ENCODE results near the gene IL4. TPM values are rescaled to one million over a fixed set of nuclear protein-coding genes. Genes with fewer than 3 reads are reported as not detected.

IL4 gene
- total RNA-seq, 2 donors from 2014 or later = not detected

- no peaks in the 10 kb centered on the region for H3K36me3 Mint-ChIP-seq (ENCODE audit: low read depth)
These were observed 1.1 kb downstream of the IL4 start for GRCh38 chr5:132674671-132675506.

GRCh38 chr5:132675936-132676689 lies 2.3 kb downstream of the IL4 start:
- no peak overlapping the region for H3K27ac ChIP-seq (ENCODE audit: low read depth, low read length)
- no peaks in the 10 kb centered on the region for H3K9me3 ChIP-seq (ENCODE audit: control insufficient read depth, low read length)
- no peak overlapping the region for H3K9ac ChIP-seq (ENCODE audit: extremely low read depth, low read length, poor library complexity, severe bottlenecking)
- no peak overlapping the region for H3K4me3 Mint-ChIP-seq
- no peak for TF ChIP-seq CTCF (conservative IDR thresholded peaks at IDR 0.05)
- 93% methylated on average over 8 to 11 of the region's 11 CpGs for WGBS, 2 experiments (ENCODE audit: insufficient coverage in 1 of 2, insufficient read length in 1 of 2)
- H3K4me1 Mint-ChIP-seq = peaks cover 20% of the 10 kb centered on the region
- H3K4me1 ChIP-seq (ENCODE audit: control insufficient read depth, insufficient read depth, low read length) = peaks cover 6% of the 10 kb centered on the region
- DNase-seq = no peak
- H3K36me3 ChIP-seq (ENCODE audit: control insufficient read depth, insufficient read depth, low read length) = no peaks in the 10 kb centered on the region
- no peak overlapping the region for H3K4me3 ChIP-seq (ENCODE audit: low read length)
- no peaks in the 10 kb centered on the region for H3K27me3 Mint-ChIP-seq (ENCODE audit: insufficient read depth)
- no peaks in the 10 kb centered on the region for H3K27me3 ChIP-seq (ENCODE audit: control insufficient read depth, insufficient read depth, low read length, poor library complexity, severe bottlenecking)
- H3K9me3 Mint-ChIP-seq = no peaks in the 10 kb centered on the region
- no peaks in the 10 kb centered on the region for H3K36me3 Mint-ChIP-seq (ENCODE audit: low read depth)
- H3K27ac Mint-ChIP-seq = no peak overlapping the region

More at GRCh38 chr5:132674671-132675506, 1.1 kb downstream of the IL4 start:
- Mint-ChIP-seq H3K27ac (no peak overlapping the region), H3K4me1 (peaks cover 21% of the 10 kb centered on the region), H3K27me3 (ENCODE audit: insufficient read depth) (no peaks in the 10 kb centered on the region), H3K4me3 (no peak overlapping the region), H3K9me3 (no peaks in the 10 kb centered on the region)
- Histone ChIP-seq H3K27me3 (ENCODE audit: control insufficient read depth, insufficient read depth, low read length, poor library complexity, severe bottlenecking) (no peaks in the 10 kb centered on the region), H3K9ac (ENCODE audit: extremely low read depth, low read length, poor library complexity, severe bottlenecking) (no peak overlapping the region), H3K27ac (ENCODE audit: low read depth, low read length) (no peak overlapping the region), H3K9me3 (ENCODE audit: control insufficient read depth, low read length) (no peaks in the 10 kb centered on the region), H3K4me3 (ENCODE audit: low read length) (no peak overlapping the region), H3K4me1 (ENCODE audit: control insufficient read depth, insufficient read depth, low read length) (peaks cover 6% of the 10 kb centered on the region), H3K36me3 (ENCODE audit: control insufficient read depth, insufficient read depth, low read length) (no peaks in the 10 kb centered on the region)
- no peak for TF ChIP-seq CTCF (conservative IDR thresholded peaks at IDR 0.05)
- DNase-seq = peak; percentile 38
- 83 to 94% methylated on average over 8 to 13 of the region's 13 CpGs for WGBS, 2 experiments (ENCODE audit: insufficient coverage in 1 of 2, insufficient read length in 1 of 2)

DNA sequence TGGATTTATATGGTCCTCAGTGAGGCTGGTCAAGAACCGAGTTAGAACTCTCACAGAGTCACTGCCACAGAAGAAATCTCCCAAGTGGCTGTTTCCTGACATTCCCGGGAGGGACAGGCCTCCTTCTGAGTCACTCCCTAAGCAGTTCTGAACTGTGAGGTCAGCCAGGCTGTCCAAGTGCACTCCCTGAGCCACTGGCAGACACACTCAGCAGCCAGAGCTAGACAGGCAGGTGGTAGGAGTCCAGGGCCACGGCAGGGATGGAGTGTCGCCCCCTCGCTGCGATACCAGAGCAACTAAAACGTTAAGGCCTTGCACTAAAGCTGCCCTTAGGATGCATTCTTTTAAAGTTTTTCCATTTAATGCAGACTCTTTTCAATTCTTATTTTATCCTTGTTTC lies 3.4 kb downstream of the IL4 start:
- no peak overlapping the region for H3K27ac Mint-ChIP-seq
- Histone ChIP-seq H3K27me3 (ENCODE audit: control insufficient read depth, insufficient read depth, low read length, poor library complexity, severe bottlenecking) (no peaks in the 10 kb centered on the region), H3K9me3 (ENCODE audit: control insufficient read depth, low read length) (no peaks in the 10 kb centered on the region), H3K27ac (ENCODE audit: low read depth, low read length) (no peak overlapping the region), H3K4me3 (ENCODE audit: low read length) (no peak overlapping the region), H3K36me3 (ENCODE audit: control insufficient read depth, insufficient read depth, low read length) (no peaks in the 10 kb centered on the region), H3K4me1 (ENCODE audit: control insufficient read depth, insufficient read depth, low read length) (peaks cover 6% of the 10 kb centered on the region), H3K9ac (ENCODE audit: extremely low read depth, low read length, poor library complexity, severe bottlenecking) (no peak overlapping the region)
- peaks cover 20% of the 10 kb centered on the region for H3K4me1 Mint-ChIP-seq
- WGBS, 2 experiments (ENCODE audit: insufficient coverage in 1 of 2, insufficient read length in 1 of 2) = 55 to 79% methylated on average over 4 to 7 of the region's 7 CpGs
- DNase-seq = peak; percentile 78
- H3K4me3 Mint-ChIP-seq = no peak overlapping the region
- H3K36me3 Mint-ChIP-seq (ENCODE audit: low read depth) = no peaks in the 10 kb centered on the region
- H3K27me3 Mint-ChIP-seq (ENCODE audit: insufficient read depth) = no peaks in the 10 kb centered on the region
- no peaks in the 10 kb centered on the region for H3K9me3 Mint-ChIP-seq
- peak; percentile 63 for TF ChIP-seq CTCF (conservative IDR thresholded peaks at IDR 0.05)
